Endothelial cell of umbilical vein (primary cell): ENCODE measurements around the gene HMG20A. TPM values are rescaled to one million over a fixed set of nuclear protein-coding genes. Genes with fewer than 3 reads are reported as not detected.

Source experiments
- BruUV-seq: library from RNA; stranded (reverse); fragments of 400-500 nt; replicated peaks from 2 replicates; lab custom pipeline; 2021; lab: Mats Ljungman, UMichigan
- CTCF ChIA-PET: fragments of 300-600, 350-600 bp; sonication (Branson Sonifier 250); formaldehyde crosslinking; loops from one replicate; lab custom pipeline; 2021; ENCODE audit warnings: antibody characterized with exemption, inconsistent platforms; lab: Charles Lee
- POLR2A ChIA-PET: fragments of 300-600, 350-600 bp; sonication (Branson Sonifier 250); formaldehyde crosslinking; loops from one replicate; lab custom pipeline; 2021; ENCODE audit warnings: antibody characterized with exemption, inconsistent platforms; lab: Charles Lee
- DNase-seq: peaks from one replicate; pipeline ENCODE4 v3.0.0-alpha.2; 2011; ENCODE audit warnings: low read depth, low spot score
- FAIRE-seq: peaks from 2 replicates; lab custom pipeline; 2011; peaks lifted over from hg19 to GRCh38; lab: Jason Lieb, UNC
- H2AFZ ChIP-seq: 2 replicates; pipeline ENCODE4 v1.6.0; 2012; ENCODE audit warnings: low read depth, low read length, control low read depth, inconsistent platforms
- H3K27ac ChIP-seq: 2 replicates; pipeline ENCODE4 v1.5.1; 2011; ENCODE audit warnings: low read depth, mild to moderate bottlenecking, control low read depth, low read length, moderate library complexity; ENCODE audit not compliant: insufficient read depth
- H3K27me3 ChIP-seq, 2 experiments: 2 replicates each; pipeline versions ENCODE4 v1.6.0 to v1.6.1; 2011; ENCODE audit warnings: low read length in 2 of 2, mixed read lengths in 1 of 2; ENCODE audit not compliant: control insufficient read depth in 2 of 2, insufficient read depth in 2 of 2
- H3K36me3 ChIP-seq, 2 experiments: 2 replicates in 1 of 2; 3 replicates in 1 of 2; pipeline ENCODE4 v1.5.1; 2011; ENCODE audit warnings: low read length in 2 of 2, mild to moderate bottlenecking in 1 of 2, moderate library complexity in 1 of 2; ENCODE audit not compliant: control insufficient read depth in 2 of 2, insufficient read depth in 2 of 2; ENCODE audit errors: extremely low read depth in 1 of 2
- H3K4me1 ChIP-seq: 3 replicates; pipeline ENCODE4 v1.5.1; 2011; ENCODE audit warnings: mild to moderate bottlenecking, low read length; ENCODE audit not compliant: control insufficient read depth, insufficient read depth; ENCODE audit errors: extremely low read depth
- H3K4me2 ChIP-seq: 2 replicates; pipeline ENCODE4 v1.6.1; 2011; ENCODE audit warnings: low read length, control low read depth, mixed read lengths; ENCODE audit not compliant: insufficient read depth
- H3K4me3 ChIP-seq, 3 experiments: fragments of 200-600 bp in 1 of 3; sonication (generic), shearing (Covaris generic) in 1 of 3; replicated peaks in 1 of 3; 2 replicates each; pipeline ENCODE4 v1.5.1; 2011 to 2016; ENCODE audit warnings: control low read depth in 3 of 3, low read length in 3 of 3, mild to moderate bottlenecking in 2 of 3, inconsistent platforms in 1 of 3, low read depth in 1 of 3, moderate library complexity in 1 of 3; ENCODE audit not compliant: insufficient read depth in 1 of 3
- H3K79me2 ChIP-seq: 2 replicates; pipeline ENCODE4 v1.6.0; 2012; ENCODE audit warnings: low read length, inconsistent platforms; ENCODE audit not compliant: control insufficient read depth, insufficient read depth
- H3K9ac ChIP-seq: replicated peaks from 2 replicates; pipeline ENCODE3; 2011; ENCODE audit warnings: low read length, control low read depth; ENCODE audit not compliant: insufficient read depth; ENCODE audit errors: extremely low read depth
- H3K9me1 ChIP-seq: replicated peaks from 3 replicates; pipeline ENCODE4 v1.6.0; 2011; ENCODE audit warnings: mild to moderate bottlenecking, low read length; ENCODE audit not compliant: control insufficient read depth, insufficient read depth; ENCODE audit errors: extremely low read depth
- H3K9me3 ChIP-seq: replicated peaks from 2 replicates; pipeline ENCODE4 v1.5.1; 2012; ENCODE audit warnings: low read length, inconsistent platforms; ENCODE audit not compliant: control insufficient read depth, insufficient read depth
- H4K20me1 ChIP-seq: replicated peaks from 2 replicates; pipeline ENCODE3; 2011; ENCODE audit warnings: mild to moderate bottlenecking, low read length; ENCODE audit not compliant: control insufficient read depth, insufficient read depth; ENCODE audit errors: extremely low read depth
- CTCF ChIP-seq, 2 donors: IDR thresholded peaks; 1 replicate in 1 of 2; 2 replicates in 1 of 2; pipeline ENCODE4 v1.5.1; 2011; ENCODE audit warnings: low read length in 2 of 2, mild to moderate bottlenecking in 2 of 2, moderate library complexity in 2 of 2, control low read depth in 1 of 2, inconsistent platforms in 1 of 2, low read depth in 1 of 2; ENCODE audit not compliant: insufficient read depth in 1 of 2; ENCODE audit errors: extremely low read depth in 1 of 2
- EZH2 ChIP-seq: IDR thresholded peaks from 2 replicates; pipeline ENCODE4 v1.6.1; 2012; ENCODE audit warnings: borderline replicate concordance, low read depth, mild to moderate bottlenecking, moderate library complexity, low read length, inconsistent platforms; ENCODE audit not compliant: severe bottlenecking
- FOS ChIP-seq: IDR thresholded peaks from 2 replicates; pipeline ENCODE4 v1.6.1; 2011; ENCODE audit warnings: mild to moderate bottlenecking, low read length, moderate library complexity, borderline replicate concordance; ENCODE audit not compliant: insufficient read depth
- GATA2 ChIP-seq: IDR thresholded peaks from 2 replicates; pipeline ENCODE4 v1.7.0; 2011; ENCODE audit warnings: low read depth, mild to moderate bottlenecking, moderate library complexity, mixed read lengths, low read length; ENCODE audit not compliant: insufficient read length, insufficient read depth
- JUN ChIP-seq: IDR thresholded peaks from 2 replicates; pipeline ENCODE4 v1.6.1; 2011; ENCODE audit warnings: borderline replicate concordance, low read depth; ENCODE audit not compliant: insufficient read length, insufficient read depth
- MYC ChIP-seq: IDR thresholded peaks from one replicate; pipeline ENCODE4 v1.6.1; 2011; ENCODE audit warnings: mild to moderate bottlenecking, low read depth, low read length
- POLR2A ChIP-seq: IDR thresholded peaks from 2 replicates; pipeline ENCODE4 v1.6.1; 2012; ENCODE audit warnings: low read depth, mild to moderate bottlenecking, control low read depth, low read length
- POLR2AphosphoS5 ChIP-seq: IDR thresholded peaks from 2 replicates; pipeline ENCODE4 v1.6.1; 2012; ENCODE audit warnings: low read depth, mild to moderate bottlenecking, control low read depth, low read length, moderate library complexity; ENCODE audit not compliant: insufficient read depth
- dilution Hi-C: fragments of 300-500 bp; cut with MboI; formaldehyde crosslinking; loops from one replicate; pipeline ENCODE4 v1.15.0; 2019; ENCODE audit warnings: low sequenced_read_pairs; ENCODE audit not compliant: extremely low pct_ligation_motif_present
- intact Hi-C: fragments of 100-400 bp; cut with micrococcal nuclease; formaldehyde crosslinking; loops from one replicate; pipeline ENCODE4 v1.10.0; 2022
- polyA plus RNA-seq, 4 experiments: library from polyadenylated mRNA; depleted of rRNA in 3 of 4; stranded (reverse) in 3 of 4; unstranded in 1 of 4; fragments of >200 nt; gene quantifications; 2 replicates each; pipeline versions ENCODE4 v1.2.1 to v1.2.3, GENCODE V29; 2011 to 2012; ENCODE audit warnings: missing spikeins in 1 of 4
- total RNA-seq: library from RNA; stranded (reverse); gene quantifications from 2 replicates; pipeline ENCODE4 v1.2.3, GENCODE V29; 2021
- TF ChIP-seq, protein P1 (sequence below): IDR thresholded peaks from 2 replicates; pipeline ENCODE4 v1.6.1; 2011; ENCODE audit not compliant: insufficient read depth, insufficient read length

The HMG20A gene
- total and polyA plus RNA-seq, 2 donors (not counting 3 experiments of a cell fraction or from before 2014, with no cell fraction given) = 35.8 to 44.0 TPM

DNA sequence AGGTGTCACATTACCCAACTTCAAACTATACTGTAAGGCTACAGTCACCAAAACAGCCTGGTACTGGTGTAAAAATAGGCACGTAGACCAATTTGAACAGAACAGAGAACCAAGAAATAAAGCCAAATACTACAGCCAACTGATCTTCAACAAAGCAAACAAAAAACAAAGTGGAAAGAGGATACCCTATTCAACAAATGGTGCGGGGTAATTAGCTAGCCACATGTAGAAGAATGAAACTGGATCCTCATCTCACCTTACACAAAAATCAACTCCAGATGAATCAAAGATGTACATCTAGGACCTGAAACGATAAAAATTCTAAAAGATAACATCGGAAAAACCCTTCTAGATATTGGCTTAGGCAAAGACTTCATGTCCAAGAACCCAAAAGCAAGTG, 13.8 kb upstream of the HMG20A start:
- Histone ChIP-seq H4K20me1 (peaks cover 25% of the 10 kb centered on the region), H3K9ac (no peak overlapping the region), H3K9me3 (no peaks in the 10 kb centered on the region), H3K79me2 (peaks cover 96% of the 10 kb centered on the region), H3K9me1 (no peaks in the 10 kb centered on the region), H2AFZ (no peak overlapping the region), H3K36me3 (no peaks in the 10 kb centered on the region), H3K27me3 (no peaks in the 10 kb centered on the region), H3K4me3 (no peak overlapping the region), H3K27ac (no peak overlapping the region), H3K4me1 (peaks cover 3% of the 10 kb centered on the region), H3K4me2 (no peak overlapping the region)
- FAIRE-seq = no peak
- CTCF ChIA-PET = no interaction called here
- intact Hi-C loops (loop anchor here (10.0 kb wide), 1 partner anchor 52 kb away; no protein-coding TSS in a partner anchor), dilution Hi-C loops (no loop called here)
- DNase-seq = no peak
- TF ChIP-seq CTCF (IDR thresholded peaks at IDR 0.05; ENCODE audit: extremely low read depth in 1 of 2, insufficient read depth in 1 of 2, low read depth in 1 of 2, low read length in 2 of 2) (no peak), FOS (no peak), MYC (no peak), POLR2AphosphoS5 (no peak), EZH2 (no peak), JUN (no peak), POLR2A (no peak), GATA2 (no peak)
- TF ChIP-seq, protein P1, sequence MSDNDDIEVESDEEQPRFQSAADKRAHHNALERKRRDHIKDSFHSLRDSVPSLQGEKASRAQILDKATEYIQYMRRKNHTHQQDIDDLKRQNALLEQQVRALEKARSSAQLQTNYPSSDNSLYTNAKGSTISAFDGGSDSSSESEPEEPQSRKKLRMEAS = no peak
- BruUV-seq = no TSS peak
- POLR2A ChIA-PET = no interaction called here
